HCT116 (cell line): ENCODE measurements around the gene PPP1R36. TPM values are rescaled to one million over a fixed set of nuclear protein-coding genes. Genes with fewer than 3 reads are reported as not detected.

Source experiments
- ATAC-seq: fragments of 200-7000 bp; cut with Tn5 transposase; 2 replicates; pipeline ENCODE4 v1.9.1; 2020; ENCODE audit warnings: mild to moderate bottlenecking, moderate library complexity
- BruUV-seq: library from RNA; stranded (reverse); fragments of 400-500 nt; replicated peaks from 2 replicates; lab custom pipeline; 2021; lab: Mats Ljungman, UMichigan
- CTCF ChIA-PET: fragments of 300-600 bp; sonication (Branson Sonifier 250); formaldehyde crosslinking; loops from one replicate; lab custom pipeline; 2021; ENCODE audit warnings: antibody characterized with exemption; lab: Charles Lee
- POLR2A ChIA-PET: fragments of 300-600, 350-600 bp; sonication (Branson Sonifier 250); formaldehyde crosslinking; loops from one replicate; lab custom pipeline; 2021; ENCODE audit warnings: antibody characterized with exemption; lab: Charles Lee
- RAD21 ChIA-PET, 2 experiments: fragments of 300-600 bp; sonication (Branson Sonifier 250); formaldehyde crosslinking; loops; one replicate each; lab custom pipeline; 2023; ENCODE audit warnings: low total read pairs in 2 of 2; ENCODE audit not compliant: uncharacterized antibody in 2 of 2, unreplicated experiment in 2 of 2, low non-redundant PET in 1 of 2; lab: Charles Lee
- DNase-seq: peaks from one replicate; pipeline ENCODE4 v3.0.0-alpha.2; 2010; ENCODE audit warnings: low read depth, low spot score
- H2AFZ ChIP-seq: fragments of 200-600 bp; shearing (Covaris generic), sonication (generic); 2 replicates; pipeline ENCODE4 v1.6.1; 2017; ENCODE audit warnings: low read depth, mixed run types, mixed read lengths, antibody characterized with exemption, low read length; ENCODE audit not compliant: poor library complexity, severe bottlenecking
- H3K27ac ChIP-seq: 2 replicates; pipeline ENCODE4 v1.5.1; 2012; ENCODE audit warnings: low read depth, low read length
- H3K27me3 ChIP-seq: fragments of 200-600 bp; sonication (generic); 2 replicates; pipeline ENCODE4 v1.6.1; 2016; ENCODE audit warnings: mixed run types, low read length, mixed read lengths; ENCODE audit not compliant: insufficient read depth
- H3K36me3 ChIP-seq, 2 experiments: fragments of 200-500 bp in 1 of 2; fragments of 200-600 bp in 1 of 2; sonication (Bioruptor generic) in 1 of 2; sonication (generic) in 1 of 2; 2 replicates each; pipeline versions ENCODE4 v1.5.1 to v1.6.1; 2014 to 2016; ENCODE audit warnings: low read length in 2 of 2, inconsistent platforms in 1 of 2, mixed read lengths in 1 of 2, mixed run types in 1 of 2; ENCODE audit not compliant: insufficient read depth in 2 of 2, control insufficient read depth in 1 of 2
- H3K4me1 ChIP-seq, 2 experiments: fragments of 200-600 bp in 1 of 2; sonication (generic) in 1 of 2; 2 replicates each; pipeline versions ENCODE4 v1.5.1 to v1.6.1; 2012 to 2017; ENCODE audit warnings: low read length in 2 of 2, inconsistent platforms in 1 of 2, mild to moderate bottlenecking in 1 of 2, mixed read lengths in 1 of 2, mixed run types in 1 of 2, moderate library complexity in 1 of 2; ENCODE audit not compliant: insufficient read depth in 2 of 2, control insufficient read depth in 1 of 2
- H3K4me2 ChIP-seq: fragments of 200-600 bp; sonication (generic); 2 replicates; pipeline ENCODE4 v1.6.1; 2017; ENCODE audit warnings: mixed run types, low read length, mixed read lengths
- H3K4me3 ChIP-seq, 2 experiments: fragments of 200-600 bp in 1 of 2; sonication (generic) in 1 of 2; replicated peaks in 1 of 2; 2 replicates each; pipeline ENCODE4 v1.5.1; 2011 to 2016; ENCODE audit warnings: low read length in 2 of 2, control low read depth in 1 of 2, low read depth in 1 of 2, mild to moderate bottlenecking in 1 of 2, mixed read lengths in 1 of 2, mixed run types in 1 of 2
- H3K79me2 ChIP-seq: fragments of 200-600 bp; sonication (generic); 2 replicates; pipeline ENCODE4 v1.6.1; 2017; ENCODE audit warnings: mild to moderate bottlenecking, mixed run types, low read length, moderate library complexity, mixed read lengths; ENCODE audit not compliant: insufficient read depth
- H3K9ac ChIP-seq: fragments of 200-600 bp; sonication (generic); 2 replicates; pipeline ENCODE4 v1.6.1; 2016; ENCODE audit warnings: low read length, mixed read lengths
- H3K9me2 ChIP-seq: fragments of 200-600 bp; sonication (generic), shearing (Covaris generic); 2 replicates; pipeline ENCODE4 v1.6.1; 2017; ENCODE audit warnings: mixed run types, mild to moderate bottlenecking, moderate library complexity; ENCODE audit not compliant: insufficient read depth
- H3K9me3 ChIP-seq, 2 experiments: fragments of 200-500 bp in 1 of 2; fragments of 200-600 bp in 1 of 2; sonication (Bioruptor generic) in 1 of 2; sonication (generic) in 1 of 2; 2 replicates each; pipeline ENCODE4 v1.6.1; 2014 to 2017; ENCODE audit warnings: low read length in 2 of 2, mixed read lengths in 2 of 2, inconsistent platforms in 1 of 2, low read depth in 1 of 2, mild to moderate bottlenecking in 1 of 2, mixed run types in 1 of 2, moderate library complexity in 1 of 2; ENCODE audit not compliant: control insufficient read depth in 1 of 2, insufficient read depth in 1 of 2
- H4K20me1 ChIP-seq: fragments of 200-600 bp; sonication (generic), shearing (Covaris generic); 2 replicates; pipeline ENCODE4 v1.6.1; 2017; ENCODE audit warnings: mixed run types, mild to moderate bottlenecking, moderate library complexity; ENCODE audit not compliant: insufficient read depth
- CTCF ChIP-seq, 3 experiments: fragments of 200-600 bp in 1 of 3; sonication (generic) in 1 of 3; IDR thresholded peaks in 2 of 3; conservative IDR thresholded peaks in 1 of 3; 2 replicates each; pipeline ENCODE4 v1.5.1; 2012 to 2017; ENCODE audit warnings: low read depth in 2 of 3, low read length in 2 of 3, antibody characterized with exemption in 1 of 3, borderline replicate concordance in 1 of 3, control low read depth in 1 of 3, mild to moderate bottlenecking in 1 of 3, mixed read lengths in 1 of 3, mixed run types in 1 of 3, moderate library complexity in 1 of 3; ENCODE audit not compliant: insufficient read depth in 1 of 3
- EZH2 ChIP-seq: fragments of 200-600 bp; sonication (generic); IDR thresholded peaks from 2 replicates; pipeline ENCODE4 v1.6.1; 2017; ENCODE audit warnings: antibody characterized with exemption, mixed run types
- ZBTB33 ChIP-seq: IDR thresholded peaks from 2 replicates; pipeline ENCODE4 v1.6.1; 2011; ENCODE audit warnings: mild to moderate bottlenecking, low read length, moderate library complexity; ENCODE audit not compliant: insufficient replicate concordance; ENCODE audit errors: extremely low read depth
- ZFX ChIP-seq: fragments of 450-650 bp; IDR thresholded peaks from 2 replicates; pipeline ENCODE4 v1.6.1; 2017
- intact Hi-C: fragments of 100-400 bp; cut with micrococcal nuclease; formaldehyde crosslinking; loops from 2 replicates; pipeline ENCODE4 v1.10.0; 2022
- total RNA-seq: library from RNA; stranded (reverse); gene quantifications from one replicate; pipeline ENCODE4 v1.2.1, GENCODE V29; 2021; ENCODE audit not compliant: unreplicated experiment

The PPP1R36 gene
- total RNA-seq, 1 experiment from 2014 or later = 0.47 TPM

GRCh38 chr14:64602826-64603225 lies 53.1 kb downstream of the PPP1R36 start:
- H3K4me1 ChIP-seq = no peaks in the 10 kb centered on the region
- H3K36me3 ChIP-seq = no peaks in the 10 kb centered on the region
- BruUV-seq = no TSS peak
- no peaks in the 10 kb centered on the region for H4K20me1 ChIP-seq
- H3K9ac ChIP-seq = no peak overlapping the region
- H2AFZ ChIP-seq = no peak overlapping the region
- no peak overlapping the region for H3K4me2 ChIP-seq
- H3K27me3 ChIP-seq = no peaks in the 10 kb centered on the region
- ATAC-seq = no peak
- ChIA-PET RAD21 (no interaction called here), CTCF (no interaction called here), POLR2A (no interaction called here)
- intact Hi-C loops = no loop called here
- no peak overlapping the region for H3K4me3 ChIP-seq
- H3K79me2 ChIP-seq = no peaks in the 10 kb centered on the region
- no peak for TF ChIP-seq EZH2
- no peak for TF ChIP-seq CTCF (IDR thresholded peaks at IDR 0.05 in 2 of 3, conservative IDR thresholded peaks at IDR 0.05 in 1 of 3; ENCODE audit: borderline replicate concordance in 1 of 3, insufficient read depth in 1 of 3, low read depth in 2 of 3, low read length in 2 of 3)
- H3K9me2 ChIP-seq = no peaks in the 10 kb centered on the region
- H3K27ac ChIP-seq = no peak overlapping the region
- no peaks in the 10 kb centered on the region for H3K9me3 ChIP-seq
- DNase-seq = no peak

GRCh38 chr14:64604001-64604400 lies 54.2 kb downstream of the PPP1R36 start:
- ChIA-PET RAD21 (no interaction called here), POLR2A (no interaction called here)
- H3K27ac ChIP-seq = no peak overlapping the region
- no peak overlapping the region for H2AFZ ChIP-seq
- no peak overlapping the region for H3K4me3 ChIP-seq
- no peak for ATAC-seq
- no peaks in the 10 kb centered on the region for H3K9me3 ChIP-seq
- no peaks in the 10 kb centered on the region for H3K36me3 ChIP-seq
- H4K20me1 ChIP-seq = no peaks in the 10 kb centered on the region
- H3K9me2 ChIP-seq = no peaks in the 10 kb centered on the region
- H3K27me3 ChIP-seq = no peaks in the 10 kb centered on the region
- no peak for DNase-seq
- BruUV-seq = no TSS peak
- no peaks in the 10 kb centered on the region for H3K4me1 ChIP-seq
- H3K79me2 ChIP-seq = no peaks in the 10 kb centered on the region
- intact Hi-C loops = no loop called here
- no peak overlapping the region for H3K4me2 ChIP-seq
- TF ChIP-seq ZFX (no peak), ZBTB33 (no peak)
- TF ChIP-seq, all 23 proteins: peak for 0
- CTCF ChIA-PET = no interaction called here
- H3K9ac ChIP-seq = no peak overlapping the region
